Activated naive CD4-positive, alpha-beta T cell (primary cell): ENCODE measurements around the gene GNA14.
"Not testable (repeated sequence)": the region's sequence is repeated elsewhere in the genome, so short reads cannot be mapped to it uniquely, and the experiment has no call there.

Experiments used
- DNase-seq, 4 experiments: peaks; one replicate each; lab custom pipeline; 2025; lab: John Stamatoyannopoulos, UW

GNA14 gene

DNA sequence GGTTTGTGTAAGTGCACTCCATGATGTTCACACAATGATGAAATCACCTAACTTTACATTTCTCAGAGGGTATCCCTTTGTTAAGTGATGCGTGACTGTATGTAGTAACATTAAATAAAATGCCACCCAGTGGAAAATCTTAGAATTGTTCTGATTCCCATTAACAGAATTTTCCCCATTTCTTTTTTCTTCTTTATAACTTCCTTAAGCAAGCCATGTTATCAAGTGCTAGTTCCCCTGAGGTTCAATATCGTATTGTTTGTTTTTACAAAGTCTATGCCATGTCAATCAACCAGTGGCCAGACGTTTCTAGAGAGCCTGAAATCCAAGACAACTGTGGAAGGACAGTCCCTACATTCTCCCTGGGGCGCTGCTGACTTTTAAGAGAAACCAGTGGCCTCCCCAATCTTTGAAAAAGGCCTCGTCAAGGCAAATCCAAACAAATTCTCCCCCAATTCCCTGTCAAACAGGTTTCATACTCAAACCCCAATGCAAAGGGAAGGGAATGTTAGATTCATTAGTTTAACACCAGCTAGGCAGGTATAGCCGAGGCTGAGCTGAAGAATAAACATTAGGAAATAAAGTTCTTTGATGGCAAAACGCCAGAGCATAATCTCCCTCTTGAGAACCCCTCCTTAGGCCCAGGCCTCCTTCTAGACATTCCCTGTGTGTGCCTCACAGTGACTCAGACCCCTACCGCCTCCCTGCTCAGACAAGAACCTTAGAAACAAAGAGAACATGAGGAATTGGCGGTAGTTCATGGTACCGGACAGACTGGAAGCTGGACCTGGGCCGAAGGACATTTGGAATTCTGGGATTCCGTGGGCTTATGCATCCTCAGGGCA lies 198.7 kb downstream of the GNA14 start:
- no peak for DNase-seq

DNA sequence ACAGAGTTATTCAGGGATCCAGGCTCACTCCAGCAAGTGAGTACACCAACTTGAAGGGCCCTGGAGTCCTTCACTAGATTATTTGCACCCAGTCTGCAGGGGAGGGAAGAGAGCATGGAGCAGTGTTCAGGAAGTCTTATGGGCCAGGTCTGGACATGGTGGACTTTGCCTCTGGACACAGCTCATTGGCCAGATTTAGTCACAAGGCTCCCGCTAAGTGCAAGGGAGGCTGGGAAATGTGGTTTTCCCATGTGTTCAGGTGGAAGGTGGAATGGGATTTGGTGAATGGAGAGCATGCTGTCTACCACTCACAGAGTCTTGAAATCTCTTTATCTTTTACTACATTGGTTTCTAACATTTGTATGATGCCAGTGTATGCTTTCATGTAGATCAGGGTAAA lies 200.5 kb downstream of the GNA14 start:
- no peak for DNase-seq

DNA sequence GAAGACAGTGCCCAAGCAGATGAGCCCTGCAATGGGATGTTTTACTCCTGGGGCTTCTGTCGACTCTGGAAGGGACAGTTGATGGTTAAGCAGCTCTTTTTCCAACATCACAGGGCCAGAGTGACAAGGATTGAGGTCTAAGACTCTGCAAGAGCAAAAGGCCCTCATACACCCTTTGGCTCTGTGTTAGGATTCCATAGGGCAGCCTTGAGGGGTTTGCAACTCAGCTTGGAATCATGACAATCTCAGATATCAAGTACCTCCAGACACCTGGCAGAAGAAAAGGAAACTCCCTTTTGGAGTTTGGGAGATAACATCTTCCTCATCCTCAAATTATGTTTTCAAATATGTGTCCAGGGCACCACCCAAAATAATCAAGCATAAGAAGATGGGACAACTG lies 205.7 kb downstream of the GNA14 start:
- no peak for DNase-seq

DNA sequence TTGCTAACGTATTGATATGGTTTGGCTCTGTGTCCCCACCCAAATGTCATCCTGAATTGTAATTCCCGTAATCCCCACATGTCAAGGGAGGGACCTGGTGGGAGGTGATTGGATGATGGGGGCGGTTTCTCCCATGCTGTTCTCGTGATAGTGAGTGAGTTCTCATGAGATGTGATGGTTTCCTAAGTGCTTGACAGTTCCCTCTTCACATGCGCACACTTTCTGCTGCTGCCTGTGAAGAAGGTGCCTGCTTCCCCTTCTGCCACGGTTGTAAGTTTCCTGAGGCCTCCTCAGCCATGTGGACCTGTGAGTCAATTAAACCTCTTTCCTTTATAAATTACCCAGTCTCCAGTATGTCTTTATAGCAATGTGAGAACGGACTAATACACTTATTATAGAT lies 207.0 kb downstream of the GNA14 start:
- DNase-seq = not testable (repeated sequence)

DNA sequence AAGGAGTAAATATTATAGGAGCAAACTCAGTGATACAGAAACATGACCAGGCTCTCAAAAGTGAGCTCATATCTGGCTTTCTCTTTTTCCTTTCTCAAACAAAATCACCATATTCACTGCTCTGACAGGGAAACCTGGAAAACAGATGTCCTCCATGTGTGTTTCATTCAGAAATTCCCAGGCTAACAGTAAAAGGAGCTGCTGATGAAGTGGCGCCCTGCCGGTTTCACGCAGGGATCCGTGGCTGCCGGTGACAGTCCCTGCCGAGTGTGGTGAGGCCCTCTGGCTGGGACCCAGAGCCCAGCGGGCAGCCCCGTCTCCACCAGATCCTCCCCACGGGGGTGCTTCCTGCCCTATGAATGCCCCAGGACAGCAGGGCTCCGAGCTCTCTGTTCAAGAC lies 208.1 kb downstream of the GNA14 start:
- DNase-seq = no peak

DNA sequence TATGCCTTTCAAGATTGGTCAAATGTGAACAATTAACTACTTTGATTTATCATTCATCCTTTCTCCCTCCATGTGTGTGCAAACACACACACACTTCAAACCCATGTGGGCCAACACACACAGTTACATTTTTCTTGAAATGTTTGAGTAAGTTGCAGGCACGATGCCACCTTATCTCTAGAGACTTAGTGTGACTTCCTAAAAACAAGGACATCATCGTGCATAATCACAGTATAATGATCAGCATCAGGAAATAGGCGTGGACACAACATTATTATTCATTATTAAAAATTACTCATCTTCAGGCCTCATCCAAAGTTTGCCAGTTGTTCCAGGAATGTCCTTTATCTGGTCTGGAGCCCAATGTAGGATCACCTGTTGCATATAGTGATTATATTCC lies 209.5 kb downstream of the GNA14 start:
- DNase-seq = no peak

DNA sequence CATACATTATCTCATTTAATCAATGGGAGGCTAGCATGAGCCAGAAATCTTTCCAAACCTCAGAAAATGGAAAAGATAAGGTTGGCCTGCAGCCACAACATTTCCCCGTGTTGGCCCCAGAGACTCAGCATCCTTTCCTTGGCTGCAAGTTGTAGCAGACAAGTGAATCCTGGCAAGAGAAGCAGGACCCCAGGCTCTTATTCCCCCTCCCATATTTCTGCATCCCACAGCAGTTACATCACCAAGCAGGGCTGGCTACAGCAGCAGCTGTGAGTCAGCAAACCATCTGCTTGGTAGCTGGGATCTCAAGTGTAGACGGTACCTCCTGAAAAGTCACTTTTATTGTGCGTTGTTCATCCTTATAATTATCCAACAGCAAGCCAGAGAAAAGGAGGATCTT lies 212.4 kb downstream of the GNA14 start:
- no peak for DNase-seq

DNA sequence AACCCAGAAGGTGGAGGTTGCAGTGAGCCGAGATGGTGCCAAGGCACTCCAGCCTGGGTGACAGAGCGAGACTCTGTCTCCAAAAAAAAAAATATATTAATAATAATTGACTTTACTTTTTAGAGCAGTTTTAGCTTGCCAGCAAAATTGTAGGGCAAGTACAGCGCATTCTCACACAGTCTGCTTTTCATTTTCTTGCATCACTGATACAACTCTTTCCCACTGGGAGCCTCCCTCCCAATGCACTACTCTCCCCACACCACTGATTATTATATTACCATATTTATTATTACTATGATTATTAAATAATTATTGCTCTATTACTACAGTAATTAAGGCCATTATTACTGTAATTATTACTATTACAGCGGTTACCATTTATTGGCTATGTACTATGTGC lies 212.8 kb downstream of the GNA14 start:
- DNase-seq = no peak

DNA sequence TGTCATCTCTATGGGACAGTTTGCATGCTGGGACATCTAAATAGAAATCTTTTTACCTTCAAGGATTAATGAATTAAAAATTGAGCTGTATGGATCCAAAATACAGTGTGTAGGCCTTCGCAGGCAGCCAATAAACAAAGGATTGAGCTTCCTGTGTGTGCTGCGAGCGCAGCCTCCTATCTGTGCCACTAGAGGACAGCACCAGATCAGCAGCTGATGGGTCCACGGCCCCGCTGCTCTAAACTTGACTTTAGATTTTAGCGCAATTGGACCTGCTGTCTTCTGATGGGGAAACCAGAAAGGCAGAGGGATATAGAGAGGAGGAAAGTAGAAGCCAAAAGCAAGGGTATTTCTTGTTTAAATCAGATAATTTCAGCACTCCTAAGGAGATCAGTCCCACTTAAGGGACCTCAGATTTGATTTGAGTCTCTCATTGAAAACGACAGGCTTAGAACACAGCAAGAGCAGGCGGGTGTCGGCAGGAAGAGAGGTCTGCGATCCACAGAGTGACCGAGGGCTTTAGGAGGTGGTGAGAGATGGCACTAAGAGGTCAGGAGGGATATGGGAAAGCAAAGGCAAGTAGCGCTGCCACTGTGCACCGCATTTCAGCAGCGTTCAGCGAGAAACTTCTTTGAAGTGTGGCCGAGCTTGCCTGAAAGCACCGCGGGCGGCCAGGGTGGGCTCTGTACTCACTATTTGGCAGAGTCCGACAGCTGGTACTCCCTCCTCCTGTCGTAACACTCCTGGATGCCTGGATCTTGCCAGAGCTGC lies 214.3 kb downstream of the GNA14 start:
- peak in 2 of 4 experiments; percentile 3 to 30 for DNase-seq

DNA sequence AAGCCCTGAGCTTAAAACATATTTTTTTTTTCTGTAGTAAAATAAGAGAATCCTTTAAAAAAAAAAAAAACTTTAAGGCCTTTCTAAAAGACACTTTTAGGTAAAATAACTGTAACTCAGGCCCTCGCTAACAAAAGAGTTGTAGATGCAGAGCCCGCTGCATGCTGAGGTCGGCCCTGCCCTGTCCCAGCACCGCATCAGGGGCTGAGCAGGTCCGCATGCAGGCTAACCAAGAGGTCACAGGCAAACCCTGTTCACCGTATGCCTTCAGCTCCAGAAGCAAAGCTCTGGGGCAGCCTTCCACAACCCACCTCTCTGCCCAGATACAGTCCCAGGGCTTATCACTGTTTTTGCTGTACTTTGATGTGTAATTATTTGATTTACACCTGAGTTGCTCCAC lies 216.1 kb downstream of the GNA14 start:
- DNase-seq = no peak

DNA sequence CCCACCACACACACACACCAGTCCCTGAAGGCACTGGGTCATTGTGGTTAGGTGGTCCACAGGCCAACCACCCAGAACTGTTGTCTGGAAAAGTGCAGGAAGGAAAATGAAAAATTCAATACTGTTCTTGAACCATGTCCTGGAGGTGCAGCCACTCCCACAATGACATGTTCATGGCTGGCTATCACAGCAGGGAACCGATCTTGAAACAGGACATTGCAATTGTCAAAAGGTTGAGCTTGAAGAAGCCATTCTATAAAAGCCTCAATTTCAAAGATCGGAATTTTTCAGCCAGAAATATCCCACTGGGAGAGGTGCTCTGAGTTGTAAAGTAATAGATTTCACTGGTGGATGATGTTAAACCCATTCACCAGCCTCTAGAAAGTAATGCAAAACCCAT lies 218.2 kb downstream of the GNA14 start:
- no peak for DNase-seq

DNA sequence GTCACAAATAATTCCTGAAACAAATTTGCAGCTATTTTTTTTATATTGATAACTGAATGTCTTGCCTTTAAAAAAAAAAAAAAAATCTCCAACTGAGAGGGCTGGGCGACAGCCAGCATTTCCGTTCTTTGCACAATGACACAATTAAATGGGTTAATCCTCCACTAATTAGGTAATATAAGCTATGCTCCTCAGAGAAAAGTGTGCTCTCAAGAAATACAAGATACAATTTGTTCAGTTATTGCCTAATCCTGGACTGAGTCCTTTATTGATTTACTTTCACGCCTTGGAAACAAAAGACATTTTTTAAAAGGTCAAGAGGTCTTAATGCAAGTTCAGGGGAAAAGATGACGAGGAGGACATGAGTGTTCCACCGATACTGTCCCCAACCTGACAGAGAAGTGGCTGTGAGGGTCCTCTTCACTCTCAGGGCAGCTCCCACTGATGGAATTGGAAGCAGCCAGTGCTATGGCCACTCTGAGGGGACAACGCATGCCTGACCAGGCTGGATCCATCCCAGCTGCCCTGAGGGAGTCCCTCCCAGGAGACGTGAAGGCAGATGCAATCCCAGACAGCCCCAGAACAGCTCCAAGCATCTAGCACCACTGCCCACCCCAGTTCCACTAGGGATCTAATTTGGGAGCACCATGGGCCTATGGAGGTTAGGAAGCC lies 220.7 kb downstream of the GNA14 start:
- DNase-seq = no peak

DNA sequence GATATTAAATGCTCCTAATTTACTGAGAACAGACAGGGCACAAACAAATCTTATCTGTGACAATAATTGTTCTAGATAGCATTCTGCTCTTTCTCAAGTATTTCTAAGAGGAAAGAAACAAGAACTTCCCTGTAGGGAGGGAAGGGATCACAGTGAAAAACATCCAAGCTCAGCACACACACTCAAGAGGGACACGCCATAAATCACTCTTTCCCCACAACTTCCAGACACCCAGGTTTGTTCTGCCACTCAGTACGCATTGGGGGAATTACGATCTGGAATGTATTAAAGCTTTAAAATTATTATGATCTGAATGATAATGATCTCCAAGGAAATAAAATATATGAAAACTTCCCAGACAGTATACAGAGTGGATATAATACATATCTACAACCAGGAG lies 221.4 kb downstream of the GNA14 start:
- DNase-seq = no peak

DNA sequence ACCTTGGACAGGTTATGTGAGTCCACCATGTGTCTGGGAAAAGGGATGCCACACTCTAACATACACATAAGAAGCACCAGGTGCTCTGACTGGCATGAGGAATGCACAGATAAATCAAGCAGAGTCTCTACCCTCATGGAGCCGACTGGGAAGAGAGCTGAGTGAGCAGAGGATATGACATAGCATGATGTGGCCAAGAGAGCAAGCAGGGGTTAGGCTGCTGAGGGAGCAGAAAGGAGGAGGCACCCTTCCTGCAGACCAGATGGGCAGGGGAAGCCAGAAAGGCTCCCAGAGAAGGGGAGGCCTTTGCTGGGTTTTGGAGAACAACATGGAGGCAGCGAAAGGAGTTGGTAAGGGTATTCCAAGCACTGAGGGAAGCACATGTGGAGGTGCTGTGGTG lies 223.1 kb downstream of the GNA14 start:
- no peak for DNase-seq

DNA sequence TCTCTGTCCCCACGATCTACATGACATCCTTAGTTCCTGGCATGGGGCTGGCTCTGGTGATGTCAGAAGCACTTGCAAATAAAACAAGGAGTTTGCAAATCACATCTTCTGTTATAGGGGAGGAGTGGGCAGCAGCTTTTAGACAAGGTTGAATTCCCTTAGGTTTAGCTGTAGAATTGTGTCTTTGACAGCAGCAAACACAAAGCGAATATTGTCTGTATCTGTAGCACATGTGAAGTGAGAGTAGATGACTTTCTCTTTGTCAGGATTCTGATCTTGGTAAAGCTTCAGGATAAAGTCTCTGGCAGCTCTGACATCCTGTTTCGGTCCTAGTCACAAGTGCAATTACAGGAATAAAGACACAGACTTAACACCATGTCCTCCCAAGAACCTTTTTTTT lies 224.3 kb downstream of the GNA14 start:
- DNase-seq = no peak

DNA sequence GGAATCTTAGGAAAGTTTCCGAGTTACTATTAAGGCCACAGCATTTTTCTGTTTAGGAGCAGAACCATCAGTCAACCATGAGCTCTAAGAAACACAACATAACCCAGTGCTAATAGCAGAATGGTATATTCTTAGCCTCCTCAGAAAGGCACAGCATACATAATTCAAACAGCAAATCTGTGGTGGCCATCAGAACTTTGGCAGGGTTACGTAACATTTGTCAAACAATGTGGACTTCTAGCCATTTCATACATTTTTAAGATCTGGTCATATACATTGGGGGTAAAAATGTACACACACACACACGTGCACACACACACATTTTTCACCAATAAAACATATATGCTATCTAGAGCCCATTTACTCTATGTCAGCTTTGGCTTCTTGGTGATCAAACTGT lies 225.2 kb downstream of the GNA14 start:
- DNase-seq = no peak

DNA sequence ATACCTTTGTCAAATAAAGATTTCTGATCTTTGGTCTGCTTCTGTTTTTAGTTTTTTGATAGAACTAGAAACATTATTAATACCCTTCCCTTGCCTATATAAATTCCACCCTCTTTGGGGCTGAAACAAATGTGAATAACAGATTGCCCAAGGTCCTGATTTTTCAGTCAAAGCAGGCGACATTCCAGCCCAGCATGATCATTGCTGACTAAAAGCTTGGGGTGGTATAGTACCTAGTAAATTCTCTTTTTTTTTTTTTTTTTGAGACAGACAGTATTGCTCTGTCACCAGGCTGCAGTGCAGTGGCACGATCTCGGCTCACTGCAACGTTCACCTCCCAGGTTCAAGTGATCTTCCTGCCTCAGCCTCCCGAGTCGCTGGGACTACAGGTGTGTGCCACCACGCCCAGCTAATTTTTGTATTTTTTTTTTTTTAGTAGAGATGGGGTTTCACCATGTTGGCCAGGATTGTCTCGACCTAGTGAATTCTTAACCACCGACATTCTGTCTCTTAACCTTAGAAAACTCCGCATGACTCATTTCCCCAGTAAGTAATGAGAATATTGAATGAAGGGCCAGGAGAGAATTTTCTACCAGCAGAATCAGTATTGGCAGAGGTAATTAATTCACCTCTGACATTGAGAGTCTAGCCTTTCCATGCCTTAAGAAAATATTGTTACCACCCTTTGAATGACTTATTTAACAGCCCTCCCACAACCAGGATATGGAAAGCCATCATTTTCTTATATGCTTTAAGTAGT lies 226.4 kb downstream of the GNA14 start:
- no peak for DNase-seq

DNA sequence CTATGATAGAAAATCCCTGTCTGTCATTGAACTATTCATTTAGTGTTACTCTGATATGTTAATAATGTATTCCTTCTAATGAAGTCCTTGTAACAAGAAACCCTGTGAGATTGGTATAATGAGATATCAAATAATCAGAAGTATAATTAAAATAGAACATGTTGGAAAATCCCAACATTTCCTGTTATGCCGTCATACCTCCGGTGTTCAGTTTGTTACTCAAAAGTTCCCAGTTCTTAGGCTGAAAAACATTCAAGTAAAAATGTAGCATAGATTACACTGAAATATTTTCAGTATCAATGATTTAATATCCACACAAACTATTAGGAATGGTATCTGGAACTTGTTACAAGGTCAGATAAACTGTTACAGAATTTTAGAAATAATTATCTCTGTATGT lies 227.5 kb downstream of the GNA14 start:
- DNase-seq = no peak

DNA sequence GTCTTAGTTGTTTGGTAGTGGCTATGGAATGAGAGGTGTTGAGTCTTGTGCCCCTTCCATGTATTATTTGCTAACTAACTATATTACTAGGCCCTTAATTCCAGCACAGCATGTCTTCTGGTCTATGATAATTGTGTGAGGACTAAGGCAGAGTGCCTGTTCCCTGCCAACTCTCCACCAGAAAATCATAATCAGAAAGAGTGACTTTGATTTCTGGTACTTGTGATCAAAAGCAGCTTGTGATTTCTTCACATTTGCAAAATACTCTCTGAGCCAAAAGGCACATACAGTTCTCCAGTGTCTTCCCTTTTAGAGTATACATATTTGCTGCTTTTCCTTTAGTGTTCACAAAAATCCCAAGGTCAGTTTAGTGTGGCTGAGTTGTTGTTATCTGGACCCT lies 229.9 kb downstream of the GNA14 start:
- DNase-seq = no peak

DNA sequence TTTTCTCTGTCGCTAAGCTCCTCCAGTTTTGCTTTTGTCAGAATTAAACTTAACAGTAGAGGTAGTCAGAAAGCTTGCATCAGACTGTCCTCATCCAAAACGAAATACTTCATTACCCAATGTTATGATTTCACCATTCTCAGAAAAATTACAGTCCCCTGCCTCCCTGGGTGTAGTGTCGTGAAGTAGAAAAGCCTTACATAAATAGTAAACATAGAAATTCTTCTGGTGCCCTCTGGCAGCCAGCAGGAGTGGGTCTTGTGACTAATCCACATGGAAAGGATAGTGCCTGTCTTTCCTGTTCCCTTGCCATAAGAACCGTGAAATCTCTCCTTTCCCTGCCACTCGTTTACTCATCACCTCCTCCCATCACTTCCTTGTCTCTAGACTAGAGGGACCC lies 230.6 kb downstream of the GNA14 start:
- DNase-seq = no peak

DNA sequence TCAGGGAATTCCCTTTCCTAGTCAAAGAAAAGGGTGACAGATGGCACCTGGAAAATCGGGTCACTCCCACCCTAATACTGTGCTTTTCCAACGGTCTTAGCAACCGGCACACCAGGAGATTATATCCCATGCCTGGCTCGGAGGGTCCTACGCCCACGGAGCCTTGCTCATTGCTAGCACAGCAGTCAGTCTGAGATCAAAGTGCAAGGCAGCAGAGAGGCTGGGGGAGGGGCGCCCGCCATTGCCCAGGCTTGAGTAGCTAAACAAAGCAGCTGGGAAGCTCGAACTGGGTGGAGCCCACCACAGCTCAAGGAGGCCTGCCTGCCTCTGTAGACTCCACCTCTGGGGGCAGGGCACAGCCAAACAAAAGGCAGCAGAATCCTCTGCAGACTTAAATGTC lies 239.6 kb downstream of the GNA14 start:
- DNase-seq = not testable (repeated sequence)

DNA sequence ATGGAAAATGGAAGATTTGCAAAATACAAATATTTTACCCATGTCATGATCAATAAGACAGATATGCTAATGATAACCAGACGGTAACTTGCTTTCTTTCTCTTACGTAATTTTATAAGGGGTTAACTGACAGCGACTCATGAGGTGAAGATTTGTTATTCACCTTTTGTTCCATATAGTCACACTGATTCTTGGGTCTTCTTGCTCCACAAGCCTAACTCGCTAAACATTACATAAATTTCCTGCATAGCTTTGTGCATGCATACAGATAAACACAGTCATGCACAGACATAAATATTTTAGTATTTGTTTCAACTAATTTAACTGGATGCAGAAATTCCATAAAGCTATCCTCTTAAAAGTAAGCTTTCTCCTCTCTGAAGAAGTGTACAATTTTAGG lies 244.9 kb downstream of the GNA14 start:
- DNase-seq = no peak
